Thoracic aorta (tissue), 2 donors: ENCODE measurements around the gene NAALADL2. TPM values are rescaled to one million over a fixed set of nuclear protein-coding genes. Genes with fewer than 3 reads are reported as not detected.
A peak's percentile ranks its signal among the peaks of the same experiment; 100 is the strongest.

Experiments
- ATAC-seq: fragments of 150-250 bp; one replicate; pipeline ENCODE4 v1.8.0; 2017; ENCODE audit warnings: low read depth; ENCODE audit not compliant: insufficient number of reproducible peaks, low FRiP score
- DNase-seq: peaks from one replicate; pipeline ENCODE4 v3.0.0-alpha.2; 2020; ENCODE audit warnings: low spot score
- H3K27ac ChIP-seq, 2 donors: fragments of 200-600 bp; sonication (generic); 1 replicate in 1 of 2; 2 replicates in 1 of 2; pipeline ENCODE4 v1.5.1; 2016; ENCODE audit warnings: mild to moderate bottlenecking in 2 of 2, moderate library complexity in 2 of 2
- H3K27me3 ChIP-seq: fragments of 200-600 bp; sonication (generic); replicated peaks from 2 replicates; pipeline ENCODE4 v1.6.0; 2016; ENCODE audit warnings: mild to moderate bottlenecking; ENCODE audit not compliant: insufficient read depth
- H3K36me3 ChIP-seq: fragments of 200-600 bp; sonication (generic); one replicate; pipeline ENCODE4 v1.5.1; 2016
- H3K4me1 ChIP-seq, 2 donors: fragments of 200-600 bp; sonication (generic); 1 replicate in 1 of 2; 2 replicates in 1 of 2; pipeline versions ENCODE4 v1.5.1 to v1.6.0; 2016; ENCODE audit warnings: low read depth in 2 of 2, mild to moderate bottlenecking in 1 of 2; ENCODE audit not compliant: control insufficient read depth in 1 of 2
- H3K4me3 ChIP-seq: fragments of 200-600 bp; sonication (generic); 2 replicates; pipeline ENCODE4 v1.5.1; 2016; ENCODE audit warnings: mild to moderate bottlenecking
- H3K9me3 ChIP-seq: fragments of 200-600 bp; sonication (generic); 2 replicates; pipeline ENCODE4 v1.5.1; 2016
- CTCF ChIP-seq: fragments of 200-600 bp; sonication (generic); IDR thresholded peaks from one replicate; pipeline ENCODE4 v1.5.1; 2019; ENCODE audit warnings: antibody characterized with exemption
- total RNA-seq, 2 donors: library from RNA; depleted of rRNA; stranded (reverse); fragments of >200 nt; gene quantifications; one replicate each; pipeline versions ENCODE4 v1.1.0 to v1.2.3, GENCODE V29; 2016

Gene NAALADL2
- total RNA-seq, 2 donors from 2014 or later, result 12.9 to 21.0 TPM

- TF ChIP-seq CTCF, result no peak
- DNase-seq (no peak), ATAC-seq (peak; percentile 60)
- H3K4me3 ChIP-seq, result peak overlapping the region; percentile 44
- H3K27me3 ChIP-seq, result no peaks in the 10 kb centered on the region
- H3K36me3 ChIP-seq, result no peaks in the 10 kb centered on the region
- H3K9me3 ChIP-seq, result no peaks in the 10 kb centered on the region
- peaks cover 0 to 18% of the 10 kb centered on the region in 2 donors for H3K4me1 ChIP-seq
- H3K27ac ChIP-seq, result peak overlapping the region; percentile 39 to 65
Observed at GRCh38 chr3:174862666-174863065, 3.5 kb downstream of the NAALADL2 start.

- peak overlapping the region in 1 of 2 donors; percentile 65 for H3K27ac ChIP-seq
- H3K9me3 ChIP-seq, result no peaks in the 10 kb centered on the region
- H3K4me3 ChIP-seq, result no peak overlapping the region
- no peak for TF ChIP-seq CTCF
- peaks cover 0 to 18% of the 10 kb centered on the region in 2 donors for H3K4me1 ChIP-seq
- DNase-seq (no peak), ATAC-seq (no peak)
- no peaks in the 10 kb centered on the region for H3K36me3 ChIP-seq
- H3K27me3 ChIP-seq, result no peaks in the 10 kb centered on the region
Observed at GRCh38 chr3:174863488-174863887, 4.4 kb downstream of the NAALADL2 start.

GRCh38 chr3:174869448-174869847 lies 10.3 kb downstream of the NAALADL2 start:
- Histone ChIP-seq H3K9me3 (no peaks in the 10 kb centered on the region), H3K27me3 (no peaks in the 10 kb centered on the region), H3K36me3 (no peaks in the 10 kb centered on the region), H3K27ac (no peak overlapping the region), H3K4me3 (no peak overlapping the region), H3K4me1 (no peaks in the 10 kb centered on the region)
- DNase-seq (no peak), ATAC-seq (no peak)
- TF ChIP-seq CTCF, result no peak

GRCh38 chr3:174873832-174874657 lies 14.9 kb downstream of the NAALADL2 start:
- DNase-seq (no peak), ATAC-seq (no peak)
- H3K4me3 ChIP-seq, result no peak overlapping the region
- H3K27ac ChIP-seq, result no peak overlapping the region
- H3K27me3 ChIP-seq, result no peaks in the 10 kb centered on the region
- H3K4me1 ChIP-seq, result no peaks in the 10 kb centered on the region
- TF ChIP-seq CTCF, result no peak
- no peaks in the 10 kb centered on the region for H3K9me3 ChIP-seq
- no peaks in the 10 kb centered on the region for H3K36me3 ChIP-seq

- ATAC-seq, result no peak
- H3K36me3 ChIP-seq, result no peaks in the 10 kb centered on the region
- no peaks in the 10 kb centered on the region for H3K27me3 ChIP-seq
- no peak overlapping the region for H3K4me3 ChIP-seq
- H3K4me1 ChIP-seq, result no peaks in the 10 kb centered on the region
- no peak for DNase-seq
- no peaks in the 10 kb centered on the region for H3K9me3 ChIP-seq
- H3K27ac ChIP-seq, result no peak overlapping the region
- TF ChIP-seq CTCF, result no peak
Observed at GRCh38 chr3:174882789-174883188, 23.7 kb downstream of the NAALADL2 start.
